ENCODE results near the gene NRP1. TPM values are rescaled to one million over a fixed set of nuclear protein-coding genes. Genes with fewer than 3 reads are reported as not detected.

NRP1 gene
- total and polyA plus RNA-seq, 2 of the 8 experiments (the other 6 are each of a cell fraction or from before 2014, with no cell fraction given), result 1.2 to 2.1 TPM

- Histone ChIP-seq H3K27ac (ENCODE audit: low read depth, low read length) (no peak overlapping the region), H3K79me1 (ENCODE audit: low read depth, low read length) (no peaks in the 10 kb centered on the region), H2AFZ (ENCODE audit: low read length) (no peak overlapping the region), H4K5ac (ENCODE audit: insufficient read length, low read depth, low read length) (no peak overlapping the region), H3K23me2 (ENCODE audit: low read depth, low read length) (no peaks in the 10 kb centered on the region), H2BK5ac (ENCODE audit: low read depth, low read length) (no peak overlapping the region), H3K4me3 (ENCODE audit: extremely low read depth in 1 of 4, insufficient read depth in 2 of 4, low read depth in 3 of 4, low read length in 4 of 4) (no peak overlapping the region), H2BK20ac (ENCODE audit: low read length) (no peak overlapping the region), H3K9ac (replicated peaks in 1 of 4; ENCODE audit: extremely low read depth in 1 of 4, low read depth in 3 of 4, low read length in 3 of 4) (no peak overlapping the region), H3K27me3 (replicated peaks in 1 of 4; ENCODE audit: control insufficient read depth in 3 of 4, extremely low read depth in 1 of 4, insufficient read depth in 3 of 4, low read length in 3 of 4) (no peaks in the 10 kb centered on the region), H3K23ac (ENCODE audit: insufficient read length) (no peak overlapping the region), H4K91ac (replicated peaks; ENCODE audit: insufficient read length, low read length) (no peak overlapping the region), H3K56ac (replicated peaks; ENCODE audit: insufficient read length, low read depth, low read length) (no peak overlapping the region), H3K4ac (replicated peaks; ENCODE audit: insufficient read length, low read depth, low read length) (no peak overlapping the region), H3K36me3 (ENCODE audit: control insufficient read depth in 2 of 4, insufficient read depth in 4 of 4, low read length in 3 of 4) (no peaks in the 10 kb centered on the region), H3K14ac (ENCODE audit: insufficient read length) (no peak overlapping the region), H3K79me2 (ENCODE audit: control insufficient read depth in 1 of 2, insufficient read depth in 2 of 2, low read length in 2 of 2) (no peaks in the 10 kb centered on the region), H3K18ac (ENCODE audit: extremely low read depth, low read length) (no peak overlapping the region), H4K20me1 (replicated peaks in 1 of 2; ENCODE audit: control insufficient read depth in 1 of 2, insufficient read depth in 2 of 2, low read length in 2 of 2) (no peaks in the 10 kb centered on the region), H2BK120ac (replicated peaks; ENCODE audit: low read depth, low read length) (no peak overlapping the region), H4K8ac (ENCODE audit: extremely low read depth, insufficient read depth, low read length) (no peak overlapping the region), H3K4me2 (ENCODE audit: insufficient read depth in 1 of 2, low read depth in 2 of 2, low read length in 2 of 2) (no peak overlapping the region), H3K4me1 (replicated peaks in 1 of 4; ENCODE audit: control insufficient read depth in 3 of 4, insufficient read depth in 4 of 4, low read length in 3 of 4) (no peaks in the 10 kb centered on the region), H2AK5ac (ENCODE audit: low read depth, low read length) (no peak overlapping the region), H2BK12ac (ENCODE audit: low read depth, low read length) (no peak overlapping the region), H2BK15ac (ENCODE audit: low read length) (no peak overlapping the region), H3K9me3 (ENCODE audit: insufficient read depth in 2 of 2, low read depth in 1 of 2, low read length in 1 of 2) (no peaks in the 10 kb centered on the region)
- ChIA-PET CTCF (ENCODE audit: partially characterized antibody) (no interaction called here), POLR2A (ENCODE audit: partially characterized antibody) (no interaction called here)
- FAIRE-seq (no peak), DNase-seq (ENCODE audit: low read depth in 1 of 2, low spot score in 2 of 2) (no peak)
- WGBS, 2 experiments (ENCODE audit: extremely low coverage in 1 of 2, insufficient coverage in 1 of 2, insufficient read length in 1 of 2, insufficient replicate concordance in 2 of 2, low coverage in 1 of 2, low lambda C conversion rate in 2 of 2, missing lambda C conversion rate in 1 of 2), result 91% methylated on average over 4 of the region's 4 CpGs; no CpG with 5 or more reads in 1 of the 2 experiments
- TF ChIP-seq TAF7 (optimal IDR thresholded peaks at IDR 0.05; ENCODE audit: borderline replicate concordance, low read depth, low read length) (no peak), HDAC2 (IDR thresholded peaks at IDR 0.05; ENCODE audit: borderline replicate concordance in 1 of 2, low read depth in 2 of 2, low read length in 2 of 2) (no peak), JUND (IDR thresholded peaks at IDR 0.05; ENCODE audit: low read length) (no peak), KDM5A (IDR thresholded peaks at IDR 0.05; ENCODE audit: low read length) (no peak)
Observed at GRCh38 chr10:33265621-33266020, 68.8 kb downstream of the NRP1 start.
